Pons (tissue), 1 donor: ENCODE measurements around the gene MAEA.
"Not testable (repeated sequence)": the region's sequence is repeated elsewhere in the genome, so short reads cannot be mapped to it uniquely, and the experiment has no call there.

Experiments used
- DNase-seq: peaks from one replicate; pipeline ENCODE4 v3.0.0-alpha.2; 2016; ENCODE audit warnings: low spot score

Gene MAEA

DNA sequence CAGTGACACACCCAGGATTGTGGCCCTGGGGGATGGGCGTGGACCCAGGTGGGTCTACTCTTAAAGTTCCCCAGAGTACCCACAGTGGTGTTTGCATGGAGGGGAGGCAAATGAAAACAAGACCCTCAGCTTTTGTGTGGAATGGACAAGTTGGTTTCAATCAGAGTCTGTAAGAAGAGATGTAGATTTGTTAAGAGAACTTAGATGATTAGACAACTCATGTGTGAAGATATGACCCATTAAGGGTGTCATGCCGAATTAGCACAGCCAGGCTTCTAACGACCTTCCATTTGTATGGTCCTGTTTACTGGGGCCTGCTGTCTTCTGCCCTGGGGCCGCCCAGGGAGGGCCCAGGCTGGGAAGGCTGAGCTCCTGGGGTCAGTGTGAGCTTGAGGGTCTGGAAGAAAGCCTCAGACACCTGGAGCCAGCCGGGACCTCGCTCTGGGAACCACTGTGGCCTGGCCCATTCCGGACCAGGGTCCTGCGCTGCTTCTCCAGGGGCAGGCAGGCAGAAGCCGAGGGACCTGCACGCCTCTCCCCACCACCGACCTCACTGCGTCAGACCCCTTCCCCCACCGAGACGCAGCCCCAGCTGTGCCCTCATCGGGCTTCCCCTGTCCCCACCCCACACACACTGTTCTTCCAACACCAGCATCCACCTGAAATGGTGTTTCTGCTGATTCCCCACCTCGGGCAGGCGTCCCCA, 77.7 kb downstream of the MAEA start:
- no peak for DNase-seq

DNA sequence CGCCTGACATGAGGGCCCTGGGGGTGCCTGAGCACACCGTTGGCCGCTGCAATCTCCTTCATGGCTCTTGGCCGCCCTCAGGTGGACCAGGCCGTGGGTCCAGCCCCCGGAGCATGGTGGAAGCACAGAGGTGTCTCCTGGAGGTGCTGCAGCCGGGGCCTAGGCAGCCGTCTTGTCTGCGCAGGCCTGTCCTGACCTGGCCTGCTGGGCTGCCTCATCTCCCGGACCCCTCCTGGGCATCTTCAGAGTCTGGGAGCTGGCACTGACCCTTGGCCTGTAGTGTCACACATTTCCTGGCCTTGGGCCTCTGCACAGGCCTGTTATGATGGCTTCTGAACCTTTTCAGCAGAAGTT, 78.2 kb downstream of the MAEA start:
- DNase-seq, result no peak

GRCh38 chr4:1368421-1369090, 78.9 kb downstream of the MAEA start:
- no peak for DNase-seq

DNA sequence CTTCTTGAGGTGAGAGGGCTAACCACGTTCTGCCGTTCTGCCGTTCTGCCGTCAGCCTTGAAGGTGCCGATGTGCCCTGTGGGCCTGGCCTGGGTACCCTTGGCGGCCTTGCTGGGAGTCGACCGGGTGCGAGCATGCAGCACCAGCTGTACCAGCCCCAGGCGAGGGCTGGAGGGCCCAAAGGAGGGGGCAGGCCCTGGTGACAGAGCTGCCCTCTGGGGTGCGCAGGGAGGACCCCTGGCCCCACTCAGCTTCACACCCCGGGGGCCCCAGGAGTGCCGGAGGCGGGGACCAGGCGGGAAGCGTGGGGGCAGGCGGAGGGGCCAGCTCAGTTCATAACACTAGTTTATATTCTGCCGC, 79.4 kb downstream of the MAEA start:
- DNase-seq, result no peak

DNA sequence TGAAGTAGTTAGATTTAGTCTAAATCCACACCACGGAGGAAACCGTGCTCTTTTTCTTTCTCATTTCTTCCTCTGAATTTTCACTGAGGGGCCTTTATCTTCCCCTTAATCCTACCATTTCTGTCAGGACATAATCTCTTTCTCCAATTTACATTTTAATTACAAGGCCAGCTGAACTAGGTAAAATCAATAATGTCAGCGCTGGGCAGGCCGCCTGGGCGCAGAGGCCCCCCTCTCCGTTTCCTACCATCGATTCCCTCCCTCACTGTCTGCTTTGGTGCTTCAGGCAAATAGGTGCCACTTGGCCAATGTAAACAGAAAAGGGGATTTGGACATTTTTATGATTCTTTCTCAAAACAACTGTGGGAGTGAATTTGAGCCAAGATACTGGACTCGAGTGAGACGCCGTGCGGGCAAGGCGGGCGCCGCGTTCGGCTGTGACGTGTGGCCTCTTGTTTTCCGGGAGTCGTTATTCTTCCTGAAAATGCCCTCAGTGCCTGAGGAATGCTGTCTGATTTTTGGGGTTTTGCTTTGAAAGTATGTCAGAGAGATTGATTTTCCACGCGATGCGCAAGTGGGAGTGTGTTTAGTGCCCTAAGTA, 79.9 kb downstream of the MAEA start:
- no peak for DNase-seq

DNA sequence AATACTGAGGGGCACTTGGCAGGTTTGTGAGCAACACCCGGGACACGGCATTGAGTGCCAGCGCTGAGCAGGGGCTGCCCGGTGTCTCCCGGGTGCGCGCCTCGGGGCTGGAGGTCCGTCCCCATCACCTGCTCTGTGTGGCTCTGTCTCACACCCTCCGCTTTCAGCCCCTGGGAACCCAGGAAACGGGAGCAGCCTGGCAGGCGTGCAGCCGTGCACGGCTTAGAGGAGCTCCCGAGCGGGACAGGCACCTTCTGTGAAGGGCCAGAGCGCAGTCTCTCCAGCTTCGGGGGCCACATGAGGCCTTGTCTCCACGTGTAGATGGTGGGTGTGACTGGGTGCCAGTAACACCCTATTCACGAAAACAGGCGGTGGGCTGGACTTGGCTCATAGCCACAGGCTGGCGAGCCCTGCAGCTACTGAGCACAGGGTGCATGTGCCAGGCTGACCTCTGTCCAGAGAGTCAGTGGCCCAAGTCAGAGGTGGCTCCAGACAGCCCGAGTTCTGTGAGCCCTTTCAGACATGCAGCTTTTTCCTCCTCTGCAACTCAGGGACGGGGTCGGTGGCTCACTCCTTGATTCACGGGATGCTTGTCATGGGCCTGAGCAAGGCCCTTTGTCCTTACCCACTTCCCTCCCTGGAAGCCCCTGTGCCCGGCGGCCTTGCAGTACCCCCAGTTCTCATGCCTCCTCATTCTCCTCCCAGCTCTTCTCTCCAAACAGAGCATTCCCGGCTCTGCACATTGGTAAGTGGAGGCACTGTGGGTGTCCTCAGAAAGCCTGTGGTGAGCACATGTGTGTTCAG, 80.8 kb downstream of the MAEA start:
- no peak for DNase-seq

DNA sequence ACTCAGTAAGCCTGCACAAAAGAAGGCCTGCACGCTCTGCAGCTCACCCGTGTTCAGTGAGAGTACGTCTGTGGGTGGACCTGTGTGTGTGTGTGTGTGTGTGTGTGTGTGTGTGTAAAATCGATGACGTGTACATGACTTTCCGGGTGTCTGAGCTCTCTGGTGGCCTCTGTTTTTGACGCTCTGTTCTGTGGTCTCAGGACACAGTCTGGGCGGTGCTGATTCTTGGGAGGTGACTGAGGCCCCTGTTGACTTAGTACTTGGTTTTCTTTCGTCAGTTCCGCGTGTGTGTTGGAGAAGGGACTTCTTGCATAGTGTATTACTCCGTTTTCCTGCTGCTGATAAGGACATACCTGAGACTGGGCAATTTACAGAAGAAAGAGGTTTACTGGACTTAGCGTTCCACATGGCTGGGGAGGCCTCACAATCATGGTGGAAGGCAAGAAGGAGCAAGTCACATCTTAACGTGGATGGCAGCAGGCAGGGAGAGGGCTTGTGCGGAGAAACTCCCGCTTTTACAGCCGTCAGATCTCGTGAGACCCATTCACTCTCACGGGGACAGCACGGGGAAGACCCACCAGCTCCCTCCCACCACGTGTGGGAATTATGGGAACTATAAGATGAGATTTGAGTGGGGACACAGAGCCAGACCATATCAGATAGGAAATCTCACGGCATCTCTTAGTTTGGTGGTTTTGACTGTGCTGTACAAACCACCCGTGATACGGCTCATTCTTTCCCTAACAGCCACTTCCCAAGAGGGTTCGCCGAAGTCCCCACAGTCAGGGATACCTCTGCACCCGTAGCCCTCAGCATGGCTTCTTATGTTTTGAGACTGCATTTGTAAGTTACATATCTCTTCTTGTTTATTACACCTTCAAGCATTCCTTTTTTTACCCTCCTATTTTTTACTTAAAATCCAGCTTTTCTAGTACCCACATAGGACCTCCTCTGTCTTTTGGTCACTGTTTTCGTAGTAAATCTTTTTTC, 81.8 kb downstream of the MAEA start:
- no peak for DNase-seq

GRCh38 chr4:1372576-1372975, 82.9 kb downstream of the MAEA start:
- not testable (repeated sequence) for DNase-seq

GRCh38 chr4:1373892-1374705, 84.4 kb downstream of the MAEA start:
- DNase-seq, result no peak

- DNase-seq, result no peak
These were observed 85.0 kb downstream of the MAEA start for GRCh38 chr4:1374706-1375045.

GRCh38 chr4:1375051-1375721, 85.5 kb downstream of the MAEA start:
- DNase-seq, result no peak

DNA sequence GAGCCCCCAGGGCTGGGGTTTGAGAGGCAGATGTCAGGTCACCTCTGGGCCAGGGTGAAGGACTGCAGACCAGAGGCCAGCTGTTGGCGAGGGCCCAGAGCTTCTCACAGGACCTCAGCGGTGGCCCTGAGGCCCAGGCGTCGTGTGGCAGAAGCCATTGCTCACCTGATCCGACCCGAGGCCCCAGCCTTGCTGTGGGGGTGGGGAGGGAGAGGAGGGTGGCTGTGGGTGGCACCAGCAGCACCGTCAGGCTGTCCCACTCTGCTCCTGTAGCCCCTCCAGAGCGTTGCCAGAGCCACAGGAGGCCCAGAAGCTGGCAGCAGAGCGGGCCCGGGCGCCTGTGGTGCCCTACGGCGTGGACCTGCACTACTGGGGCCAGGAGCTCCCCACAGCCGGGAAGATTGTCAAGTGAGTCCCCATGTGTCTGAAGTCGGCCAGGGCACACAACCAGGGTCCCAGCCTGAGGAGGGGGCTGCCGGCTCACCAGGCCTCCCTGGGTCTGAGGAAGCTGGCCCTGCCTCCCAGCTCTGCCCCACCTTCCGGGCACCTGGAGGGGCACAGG, 86.2 kb downstream of the MAEA start:
- DNase-seq, result no peak

DNA sequence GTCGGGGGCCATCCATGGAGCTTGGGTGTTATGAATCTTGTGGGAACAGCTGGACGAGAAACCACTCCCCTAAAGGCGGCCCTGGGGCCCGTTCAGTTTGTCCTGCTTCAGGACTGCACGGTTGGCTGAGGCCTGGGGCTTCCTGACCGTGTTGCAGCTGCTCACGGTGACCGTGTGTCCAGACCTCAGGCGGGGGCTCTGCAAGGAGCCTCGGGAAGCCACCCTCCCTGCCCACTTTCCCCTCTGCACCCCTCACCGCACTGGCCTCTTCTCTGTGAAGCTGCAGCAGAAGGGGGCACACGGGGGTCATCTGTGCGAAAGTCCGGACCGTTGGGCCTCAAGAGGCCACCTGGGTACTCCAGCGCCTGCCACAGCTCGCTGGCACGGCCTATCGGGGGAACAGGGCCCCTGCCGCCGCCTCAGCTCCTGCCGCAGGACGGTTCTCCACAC, 86.7 kb downstream of the MAEA start:
- DNase-seq, result no peak

DNA sequence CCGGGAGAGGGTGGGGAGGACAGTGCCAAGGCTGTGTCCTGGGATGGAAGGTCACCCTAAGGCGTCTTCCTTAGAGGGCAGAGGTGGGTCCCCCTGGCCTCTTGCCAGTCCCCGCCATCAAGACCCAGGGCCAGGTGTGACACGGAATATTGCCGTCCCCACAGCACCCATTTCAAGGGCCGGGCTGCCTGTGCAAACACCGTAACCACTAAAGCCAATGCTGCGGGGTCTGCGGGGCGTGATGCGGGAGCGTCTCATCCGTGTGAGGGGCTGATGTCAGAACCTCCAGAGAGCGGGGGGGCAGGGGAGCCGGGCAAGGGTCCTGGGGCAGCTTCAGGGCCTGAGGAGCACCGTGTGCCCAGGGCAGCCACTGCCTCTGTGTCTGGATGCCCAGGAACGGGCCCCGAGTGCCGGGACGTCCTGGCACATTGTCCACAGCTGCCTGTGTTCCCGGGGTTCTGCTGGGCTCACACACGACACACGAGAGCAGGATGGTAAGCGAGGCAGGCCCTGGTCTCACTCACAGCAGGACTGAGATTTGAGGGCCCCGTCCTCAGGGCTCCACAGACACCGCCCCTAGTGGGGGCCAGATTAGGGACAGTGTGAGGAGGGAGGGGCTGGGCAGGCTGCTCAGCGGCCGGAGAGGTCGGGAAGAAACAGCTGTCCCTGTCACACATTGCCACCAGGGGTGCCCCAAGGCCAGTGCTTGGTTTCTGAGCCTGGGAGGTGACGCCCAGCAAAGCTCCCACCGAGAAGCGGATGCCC, 87.3 kb downstream of the MAEA start:
- DNase-seq, result no peak

DNA sequence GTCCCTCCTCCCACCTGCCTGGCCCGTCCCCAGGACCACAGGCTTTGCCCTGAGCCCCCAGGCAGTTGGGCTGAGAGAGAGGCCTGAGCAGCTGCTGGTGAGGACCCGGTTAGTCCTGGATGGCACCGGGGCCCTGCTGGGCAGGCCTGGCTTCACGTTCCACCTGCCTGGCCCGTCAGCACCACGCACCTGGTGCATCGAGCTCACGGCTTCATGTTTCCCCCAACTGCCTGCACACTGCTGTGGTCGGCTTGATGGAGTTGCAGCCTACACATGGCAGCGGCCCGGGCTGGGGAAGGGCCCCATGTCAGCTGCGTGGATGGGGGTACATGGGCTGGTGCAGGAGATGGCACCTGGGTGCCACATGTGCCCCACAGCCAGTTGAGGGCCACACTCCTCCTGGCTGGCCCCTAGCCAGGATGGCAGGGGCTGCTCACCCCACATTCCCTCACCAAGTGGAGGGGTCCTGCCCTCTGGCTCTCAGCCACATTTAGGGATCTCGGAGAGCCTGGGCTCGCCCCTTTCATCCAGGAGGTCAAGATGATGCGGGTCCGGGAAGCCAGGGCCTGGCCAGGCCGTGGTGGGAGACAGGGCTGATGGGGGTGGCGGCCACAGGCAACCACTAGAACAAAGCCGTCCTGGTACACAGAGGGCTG, 88.0 kb downstream of the MAEA start:
- no peak for DNase-seq

- no peak for DNase-seq
These were observed 89.0 kb downstream of the MAEA start for GRCh38 chr4:1378559-1379231.

- DNase-seq, result no peak
These were observed 89.7 kb downstream of the MAEA start for GRCh38 chr4:1379351-1379781.

DNA sequence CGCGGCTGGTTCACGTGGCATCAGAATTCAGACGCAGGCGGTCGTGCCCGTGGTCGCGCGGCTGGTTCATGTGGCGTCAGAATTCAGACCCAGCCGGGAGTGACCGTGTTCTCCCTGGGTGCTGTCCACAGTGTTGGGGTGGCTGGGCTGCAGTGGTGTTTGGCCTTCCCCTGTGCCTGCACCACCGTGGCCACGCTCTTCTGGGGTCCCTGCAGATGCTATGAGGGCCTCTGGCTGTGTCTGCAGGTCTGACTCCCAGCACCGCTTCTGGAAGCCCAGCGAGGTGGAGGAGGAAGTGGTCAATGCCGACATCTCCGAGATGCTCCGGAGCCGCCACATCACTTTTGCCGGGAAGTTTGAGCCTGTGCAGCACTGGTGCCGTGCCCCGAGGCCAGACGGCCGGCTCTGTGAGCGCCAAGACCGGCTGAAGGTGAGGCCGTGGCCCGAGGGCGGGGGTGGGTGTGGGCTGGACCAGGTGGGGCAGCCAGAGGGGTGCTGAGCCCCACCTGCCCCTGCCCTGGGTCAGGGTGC, 90.2 kb downstream of the MAEA start:
- DNase-seq, result no peak
